Fibroblast of the aortic adventitia (primary cell): Measurements from ENCODE around the gene ATP6V0D1. TPM values are rescaled to one million over a fixed set of nuclear protein-coding genes. Genes with fewer than 3 reads are reported as not detected.

Source experiments
- DNase-seq: peaks from one replicate; pipeline ENCODE4 v3.0.0-alpha.2; 2010; ENCODE audit warnings: low read depth
- H3K4me3 ChIP-seq: 2 replicates; pipeline ENCODE4 v1.5.1; 2011; ENCODE audit warnings: low read depth, mild to moderate bottlenecking, control low read depth, low read length, moderate library complexity
- CTCF ChIP-seq: IDR thresholded peaks from 2 replicates; pipeline ENCODE4 v1.5.1; 2011; ENCODE audit warnings: mild to moderate bottlenecking, low read length, control low read depth, inconsistent platforms; ENCODE audit not compliant: insufficient read depth
- total RNA-seq: library from RNA; depleted of rRNA; stranded (reverse); fragments of >200 nt; gene quantifications from 2 replicates; pipeline ENCODE4 v1.2.3, GENCODE V29; 2012; ENCODE audit warnings: low replicate concordance

ATP6V0D1 gene
- total RNA-seq, 1 donor, result 114 TPM

DNA sequence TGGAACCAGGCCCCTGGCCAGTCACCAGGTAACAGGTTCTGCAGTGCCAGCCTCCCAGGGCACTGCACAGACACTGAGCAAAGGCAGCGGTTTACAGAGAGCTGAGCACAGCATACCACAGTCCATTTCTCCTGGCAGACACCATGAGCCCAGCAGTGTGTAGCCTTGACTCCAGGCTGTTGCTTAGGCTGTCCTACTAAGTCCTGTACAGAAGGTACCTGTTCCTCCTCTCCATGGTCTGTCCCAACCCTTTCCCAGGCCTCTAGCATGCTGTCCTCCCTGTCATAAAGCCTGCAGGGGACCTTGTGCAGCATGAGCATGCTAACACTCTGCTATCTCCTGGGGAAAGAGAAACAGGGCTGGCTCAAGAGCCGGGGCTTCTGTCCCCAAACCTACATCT, 20.0 kb downstream of the ATP6V0D1 start:
- no peak for TF ChIP-seq CTCF
- no peak for DNase-seq
- no peak overlapping the region for H3K4me3 ChIP-seq

GRCh38 chr16:67460168-67460567, 20.8 kb downstream of the ATP6V0D1 start:
- DNase-seq, result no peak
- TF ChIP-seq CTCF, result no peak
- no peak overlapping the region for H3K4me3 ChIP-seq

GRCh38 chr16:67459861-67460150, 21.2 kb downstream of the ATP6V0D1 start:
- no peak for TF ChIP-seq CTCF
- no peak for DNase-seq
- no peak overlapping the region for H3K4me3 ChIP-seq

- H3K4me3 ChIP-seq, result no peak overlapping the region
- DNase-seq, result no peak
- TF ChIP-seq CTCF, result no peak
Measured at GRCh38 chr16:67459066-67459860, 21.7 kb downstream of the ATP6V0D1 start.

DNA sequence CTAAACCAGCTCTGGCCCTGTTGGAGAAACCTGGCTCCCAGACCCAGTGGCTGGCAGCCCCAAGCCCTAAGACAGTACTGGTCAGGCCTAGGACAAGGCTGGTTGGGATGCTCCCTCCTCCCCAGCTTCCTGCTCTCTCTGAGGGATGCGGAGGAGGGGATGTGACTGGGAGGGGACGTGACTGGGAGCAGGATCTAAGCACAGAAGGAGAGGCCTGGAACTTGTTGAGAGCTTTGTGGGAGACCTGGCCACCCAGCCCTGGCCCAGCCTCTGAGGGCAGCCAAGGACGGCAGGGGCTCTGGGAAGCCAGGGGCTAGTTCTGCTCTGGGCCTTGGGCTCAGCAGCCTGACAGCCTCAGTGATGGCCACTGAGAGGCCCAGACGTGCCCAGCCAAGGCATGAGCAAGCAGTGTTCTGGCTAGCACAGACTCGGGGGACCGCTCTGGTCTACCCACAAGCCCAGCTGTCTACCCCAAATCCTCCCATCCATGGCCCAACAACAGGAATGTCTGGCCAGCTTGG, 22.8 kb downstream of the ATP6V0D1 start:
- DNase-seq, result no peak
- no peak for TF ChIP-seq CTCF
- no peak overlapping the region for H3K4me3 ChIP-seq

DNA sequence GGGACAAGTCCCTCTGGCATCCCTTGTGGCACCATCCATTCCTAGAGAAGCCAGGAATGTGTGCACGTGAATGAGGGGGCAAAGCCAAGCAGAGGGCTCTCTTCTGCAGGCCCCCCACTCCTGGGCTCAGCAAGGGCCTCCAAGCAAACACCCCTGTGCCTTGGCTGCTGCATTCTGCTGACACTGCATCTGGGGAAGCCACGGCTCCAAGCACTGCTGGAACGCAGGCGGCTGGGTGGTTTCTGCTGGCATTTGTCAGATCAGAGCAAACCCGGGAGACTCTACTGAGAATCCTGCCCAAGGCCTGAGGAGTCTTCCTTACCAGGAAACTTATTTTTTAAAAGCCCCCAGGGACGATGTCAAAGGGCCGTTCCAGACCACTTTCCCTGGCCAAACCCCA, 23.3 kb downstream of the ATP6V0D1 start:
- TF ChIP-seq CTCF, result no peak
- no peak for DNase-seq
- H3K4me3 ChIP-seq, result no peak overlapping the region
